Sigmoid colon (tissue), 7 donors: ENCODE measurements around the gene NEO1. TPM values are rescaled to one million over a fixed set of nuclear protein-coding genes. Genes with fewer than 3 reads are reported as not detected.

Source experiments
- polyA plus RNA-seq, 3 donors: library from polyadenylated mRNA; stranded (reverse); fragments of 200-250 nt; gene quantifications; one replicate each; pipeline ENCODE4 v1.2.3, GENCODE V29; 2013
- small RNA-seq, 3 donors: library from RNA; depleted of rRNA; stranded (forward); fragments of <200 nt; gene quantifications; one replicate each; pipeline ENCODE3, GENCODE V24; 2016
- total RNA-seq, 4 donors: library from RNA; depleted of rRNA; stranded (reverse); fragments of >200 nt; gene quantifications; one replicate each; pipeline ENCODE4 v1.1.0, GENCODE V29; 2016
- donor health status: healthy with polysubstance abuse.
- donor health status: Bipolar disorder and iron deficiency.
- donor health status: healthy.

Gene NEO1
- total and polyA plus RNA-seq, 7 donors: 9.0 to 56.5 (median 26.8) TPM

Small RNAs within 50 kb of the gene (small RNA-seq; reads per million reads assigned to genes)
- 0 reads per million in 3 donors for gene FKBP1AP2
